Lower leg skin (tissue), 4 donors: Measurements from ENCODE around the gene ZNFX1. TPM values are rescaled to one million over a fixed set of nuclear protein-coding genes. Genes with fewer than 3 reads are reported as not detected.

Source experiments
- DNase-seq, 2 donors: peaks; one replicate each; pipeline ENCODE4 v3.0.0-alpha.2; 2019; ENCODE audit warnings: low spot score in 2 of 2
- H3K4me3 ChIP-seq: fragments of 200-600 bp; sonication (generic); 2 replicates; pipeline ENCODE4 v1.5.1; 2017; ENCODE audit warnings: mild to moderate bottlenecking, low read depth; ENCODE audit not compliant: poor library complexity, severe bottlenecking
- POLR2A ChIP-seq, 2 donors: fragments of 450-650 bp; IDR thresholded peaks; one replicate each; pipeline ENCODE4 v1.6.1; 2016 to 2017; ENCODE audit warnings: antibody characterized with exemption in 2 of 2, mild to moderate bottlenecking in 1 of 2, moderate library complexity in 1 of 2
- WGBS, 2 donors: methylation state at CpG; one replicate each; pipeline ENCODE4 v1.1.5; 2018; 5-methylcytosine and 5-hydroxymethylcytosine counted together
- intact Hi-C: fragments of 100-400 bp; cut with DNase I; formaldehyde crosslinking; loops from one replicate; pipeline ENCODE4 v1.15.0; 2023; ENCODE audit warnings: low total_unique reads
- total RNA-seq, 4 donors: library from RNA; depleted of rRNA; stranded (reverse); fragments of >200 nt; gene quantifications; one replicate each; pipeline ENCODE4 v1.1.0, GENCODE V29; 2016
- TF ChIP-seq, protein P1 (sequence below), 3 donors: fragments of 450-650 bp; IDR thresholded peaks; one replicate each; pipeline ENCODE4 v1.5.1; 2016; ENCODE audit warnings: antibody characterized with exemption in 3 of 3, mild to moderate bottlenecking in 3 of 3, moderate library complexity in 2 of 3

Gene ZNFX1
- total RNA-seq, 4 donors from 2014 or later = 26.0 to 31.4 (median 28.1) TPM

DNA sequence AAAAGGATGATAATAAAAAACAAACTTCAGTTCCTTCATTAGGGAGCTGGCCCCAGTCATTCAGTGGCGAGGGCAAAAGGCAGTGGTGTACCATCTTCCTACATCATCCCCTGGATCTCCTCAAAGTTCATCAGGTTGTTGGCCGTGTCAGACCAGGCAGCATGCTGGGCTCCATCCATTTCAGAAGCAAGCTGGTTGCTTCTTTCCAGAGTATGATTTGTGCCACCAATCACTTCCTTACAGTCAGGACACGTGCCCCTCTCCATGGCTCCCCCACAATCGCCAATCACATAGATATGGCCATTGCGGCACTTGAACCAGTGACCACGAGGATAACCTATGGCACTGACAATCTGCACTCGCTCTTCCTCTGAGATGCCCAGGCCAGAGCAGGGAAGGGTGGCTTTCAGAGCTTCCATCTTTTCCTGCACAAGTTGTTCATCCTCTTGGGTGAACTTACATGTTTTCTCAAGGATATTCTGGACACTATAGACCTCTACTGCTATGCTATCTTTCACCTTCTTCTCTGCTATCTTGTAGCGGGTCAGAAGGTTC lies 30.6 kb downstream of the ZNFX1 start:
- no peak for TF ChIP-seq POLR2A (IDR thresholded peaks at IDR 0.05)
- TF ChIP-seq, protein P1, sequence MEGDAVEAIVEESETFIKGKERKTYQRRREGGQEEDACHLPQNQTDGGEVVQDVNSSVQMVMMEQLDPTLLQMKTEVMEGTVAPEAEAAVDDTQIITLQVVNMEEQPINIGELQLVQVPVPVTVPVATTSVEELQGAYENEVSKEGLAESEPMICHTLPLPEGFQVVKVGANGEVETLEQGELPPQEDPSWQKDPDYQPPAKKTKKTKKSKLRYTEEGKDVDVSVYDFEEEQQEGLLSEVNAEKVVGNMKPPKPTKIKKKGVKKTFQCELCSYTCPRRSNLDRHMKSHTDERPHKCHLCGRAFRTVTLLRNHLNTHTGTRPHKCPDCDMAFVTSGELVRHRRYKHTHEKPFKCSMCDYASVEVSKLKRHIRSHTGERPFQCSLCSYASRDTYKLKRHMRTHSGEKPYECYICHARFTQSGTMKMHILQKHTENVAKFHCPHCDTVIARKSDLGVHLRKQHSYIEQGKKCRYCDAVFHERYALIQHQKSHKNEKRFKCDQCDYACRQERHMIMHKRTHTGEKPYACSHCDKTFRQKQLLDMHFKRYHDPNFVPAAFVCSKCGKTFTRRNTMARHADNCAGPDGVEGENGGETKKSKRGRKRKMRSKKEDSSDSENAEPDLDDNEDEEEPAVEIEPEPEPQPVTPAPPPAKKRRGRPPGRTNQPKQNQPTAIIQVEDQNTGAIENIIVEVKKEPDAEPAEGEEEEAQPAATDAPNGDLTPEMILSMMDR (IDR thresholded peaks at IDR 0.05) = no peak
- no peak overlapping the region for H3K4me3 ChIP-seq
- intact Hi-C loops = no loop called here
- 92% methylated on average over 8 of the region's 8 CpGs for WGBS, 2 donors
- DNase-seq = no peak

- intact Hi-C loops = no loop called here
- WGBS, 2 donors = 32 to 38% methylated on average over 3 of the region's 3 CpGs
- TF ChIP-seq, protein P1 (IDR thresholded peaks at IDR 0.05) = no peak
- TF ChIP-seq POLR2A (IDR thresholded peaks at IDR 0.05) = no peak
- no peak overlapping the region for H3K4me3 ChIP-seq
- no peak for DNase-seq
These were observed 31.7 kb downstream of the ZNFX1 start for GRCh38 chr20:49245921-49246740.

DNA sequence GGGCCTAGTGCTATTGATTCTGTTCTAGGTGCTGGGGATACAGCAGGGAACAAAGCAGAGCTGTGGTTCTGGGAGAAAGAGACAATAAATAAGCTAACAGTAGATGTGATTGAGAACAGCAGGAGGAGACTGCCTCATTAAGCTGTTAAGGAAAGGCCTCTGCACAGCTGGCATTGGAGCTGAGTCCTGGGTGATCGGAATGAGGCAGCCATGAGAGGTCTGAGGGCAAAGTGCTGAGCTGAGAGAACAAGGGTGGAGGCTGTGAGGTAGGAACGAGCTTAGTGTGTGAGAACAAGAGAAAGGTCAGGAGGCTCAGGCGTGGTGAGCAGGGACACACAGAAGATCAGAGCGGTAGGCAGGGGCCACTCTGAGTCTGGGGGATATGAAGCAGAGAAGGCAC lies 40.3 kb downstream of the ZNFX1 start:
- no peak for DNase-seq
- 81 to 87% methylated on average over 4 of the region's 4 CpGs for WGBS, 2 donors
- TF ChIP-seq, protein P1 (IDR thresholded peaks at IDR 0.05) = no peak
- no peak for TF ChIP-seq POLR2A (IDR thresholded peaks at IDR 0.05)
- no peak overlapping the region for H3K4me3 ChIP-seq
- intact Hi-C loops = no loop called here

- intact Hi-C loops = no loop called here
- DNase-seq = no peak
- H3K4me3 ChIP-seq = no peak overlapping the region
- 85 to 90% methylated on average over 9 of the region's 9 CpGs for WGBS, 2 donors
- no peak for TF ChIP-seq POLR2A (IDR thresholded peaks at IDR 0.05)
- TF ChIP-seq, protein P1 (IDR thresholded peaks at IDR 0.05) = no peak
These were observed 41.6 kb downstream of the ZNFX1 start for GRCh38 chr20:49236301-49236700.

DNA sequence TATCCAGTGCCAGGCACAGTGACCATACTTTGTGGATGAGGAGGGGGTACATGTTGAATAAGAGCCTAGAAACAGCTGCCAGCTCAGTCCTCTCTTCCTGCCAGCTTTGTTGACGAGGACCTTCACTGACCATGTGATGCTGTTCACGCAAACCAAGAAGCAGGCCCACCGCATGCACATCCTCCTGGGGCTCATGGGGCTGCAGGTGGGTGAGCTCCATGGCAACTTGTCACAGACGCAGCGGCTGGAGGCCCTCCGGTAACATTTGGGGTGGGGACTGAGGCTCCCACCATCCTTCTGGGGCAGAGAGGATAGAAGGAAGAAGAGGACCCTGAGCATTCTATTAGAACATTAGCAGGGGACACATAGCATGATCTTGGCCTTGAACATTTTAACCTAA lies 43.0 kb downstream of the ZNFX1 start:
- no peak for TF ChIP-seq POLR2A (IDR thresholded peaks at IDR 0.05)
- TF ChIP-seq, protein P1 (IDR thresholded peaks at IDR 0.05) = no peak
- H3K4me3 ChIP-seq = no peak overlapping the region
- intact Hi-C loops = no loop called here
- DNase-seq = no peak
- WGBS, 2 donors = 95 to 96% methylated on average over 6 of the region's 6 CpGs
